Endothelial cell of umbilical vein (primary cell): Measurements from ENCODE around the gene SERGEF. TPM values are rescaled to one million over a fixed set of nuclear protein-coding genes. Genes with fewer than 3 reads are reported as not detected.

Source experiments
- BruUV-seq: library from RNA; stranded (reverse); fragments of 400-500 nt; replicated peaks from 2 replicates; lab custom pipeline; 2021; lab: Mats Ljungman, UMichigan
- CTCF ChIA-PET: fragments of 300-600, 350-600 bp; sonication (Branson Sonifier 250); formaldehyde crosslinking; loops from one replicate; lab custom pipeline; 2021; ENCODE audit warnings: antibody characterized with exemption, inconsistent platforms; lab: Charles Lee
- POLR2A ChIA-PET: fragments of 300-600, 350-600 bp; sonication (Branson Sonifier 250); formaldehyde crosslinking; loops from one replicate; lab custom pipeline; 2021; ENCODE audit warnings: antibody characterized with exemption, inconsistent platforms; lab: Charles Lee
- DNase-seq: peaks from one replicate; pipeline ENCODE4 v3.0.0-alpha.2; 2011; ENCODE audit warnings: low read depth, low spot score
- FAIRE-seq: peaks from 2 replicates; lab custom pipeline; 2011; peaks lifted over from hg19 to GRCh38; lab: Jason Lieb, UNC
- H2AFZ ChIP-seq: 2 replicates; pipeline ENCODE4 v1.6.0; 2012; ENCODE audit warnings: low read depth, low read length, control low read depth, inconsistent platforms
- H3K27ac ChIP-seq: 2 replicates; pipeline ENCODE4 v1.5.1; 2011; ENCODE audit warnings: low read depth, mild to moderate bottlenecking, control low read depth, low read length, moderate library complexity; ENCODE audit not compliant: insufficient read depth
- H3K27me3 ChIP-seq, 2 experiments: 2 replicates each; pipeline versions ENCODE4 v1.6.0 to v1.6.1; 2011; ENCODE audit warnings: low read length in 2 of 2, mixed read lengths in 1 of 2; ENCODE audit not compliant: control insufficient read depth in 2 of 2, insufficient read depth in 2 of 2
- H3K36me3 ChIP-seq, 2 experiments: 2 replicates in 1 of 2; 3 replicates in 1 of 2; pipeline ENCODE4 v1.5.1; 2011; ENCODE audit warnings: low read length in 2 of 2, mild to moderate bottlenecking in 1 of 2, moderate library complexity in 1 of 2; ENCODE audit not compliant: control insufficient read depth in 2 of 2, insufficient read depth in 2 of 2; ENCODE audit errors: extremely low read depth in 1 of 2
- H3K4me1 ChIP-seq: 3 replicates; pipeline ENCODE4 v1.5.1; 2011; ENCODE audit warnings: mild to moderate bottlenecking, low read length; ENCODE audit not compliant: control insufficient read depth, insufficient read depth; ENCODE audit errors: extremely low read depth
- H3K4me2 ChIP-seq: 2 replicates; pipeline ENCODE4 v1.6.1; 2011; ENCODE audit warnings: low read length, control low read depth, mixed read lengths; ENCODE audit not compliant: insufficient read depth
- H3K4me3 ChIP-seq, 3 experiments: fragments of 200-600 bp in 1 of 3; sonication (generic), shearing (Covaris generic) in 1 of 3; replicated peaks in 1 of 3; 2 replicates each; pipeline ENCODE4 v1.5.1; 2011 to 2016; ENCODE audit warnings: control low read depth in 3 of 3, low read length in 3 of 3, mild to moderate bottlenecking in 2 of 3, inconsistent platforms in 1 of 3, low read depth in 1 of 3, moderate library complexity in 1 of 3; ENCODE audit not compliant: insufficient read depth in 1 of 3
- H3K79me2 ChIP-seq: 2 replicates; pipeline ENCODE4 v1.6.0; 2012; ENCODE audit warnings: low read length, inconsistent platforms; ENCODE audit not compliant: control insufficient read depth, insufficient read depth
- H3K9ac ChIP-seq: replicated peaks from 2 replicates; pipeline ENCODE3; 2011; ENCODE audit warnings: low read length, control low read depth; ENCODE audit not compliant: insufficient read depth; ENCODE audit errors: extremely low read depth
- H3K9me1 ChIP-seq: replicated peaks from 3 replicates; pipeline ENCODE4 v1.6.0; 2011; ENCODE audit warnings: mild to moderate bottlenecking, low read length; ENCODE audit not compliant: control insufficient read depth, insufficient read depth; ENCODE audit errors: extremely low read depth
- H3K9me3 ChIP-seq: replicated peaks from 2 replicates; pipeline ENCODE4 v1.5.1; 2012; ENCODE audit warnings: low read length, inconsistent platforms; ENCODE audit not compliant: control insufficient read depth, insufficient read depth
- H4K20me1 ChIP-seq: replicated peaks from 2 replicates; pipeline ENCODE3; 2011; ENCODE audit warnings: mild to moderate bottlenecking, low read length; ENCODE audit not compliant: control insufficient read depth, insufficient read depth; ENCODE audit errors: extremely low read depth
- CTCF ChIP-seq, 2 donors: IDR thresholded peaks; 1 replicate in 1 of 2; 2 replicates in 1 of 2; pipeline ENCODE4 v1.5.1; 2011; ENCODE audit warnings: low read length in 2 of 2, mild to moderate bottlenecking in 2 of 2, moderate library complexity in 2 of 2, control low read depth in 1 of 2, inconsistent platforms in 1 of 2, low read depth in 1 of 2; ENCODE audit not compliant: insufficient read depth in 1 of 2; ENCODE audit errors: extremely low read depth in 1 of 2
- EZH2 ChIP-seq: IDR thresholded peaks from 2 replicates; pipeline ENCODE4 v1.6.1; 2012; ENCODE audit warnings: borderline replicate concordance, low read depth, mild to moderate bottlenecking, moderate library complexity, low read length, inconsistent platforms; ENCODE audit not compliant: severe bottlenecking
- FOS ChIP-seq: IDR thresholded peaks from 2 replicates; pipeline ENCODE4 v1.6.1; 2011; ENCODE audit warnings: mild to moderate bottlenecking, low read length, moderate library complexity, borderline replicate concordance; ENCODE audit not compliant: insufficient read depth
- GATA2 ChIP-seq: IDR thresholded peaks from 2 replicates; pipeline ENCODE4 v1.7.0; 2011; ENCODE audit warnings: low read depth, mild to moderate bottlenecking, moderate library complexity, mixed read lengths, low read length; ENCODE audit not compliant: insufficient read length, insufficient read depth
- JUN ChIP-seq: IDR thresholded peaks from 2 replicates; pipeline ENCODE4 v1.6.1; 2011; ENCODE audit warnings: borderline replicate concordance, low read depth; ENCODE audit not compliant: insufficient read length, insufficient read depth
- MAX ChIP-seq: IDR thresholded peaks from 2 replicates; pipeline ENCODE4 v1.6.1; 2011; ENCODE audit not compliant: insufficient read depth, insufficient read length
- MYC ChIP-seq: IDR thresholded peaks from one replicate; pipeline ENCODE4 v1.6.1; 2011; ENCODE audit warnings: mild to moderate bottlenecking, low read depth, low read length
- POLR2A ChIP-seq: IDR thresholded peaks from 2 replicates; pipeline ENCODE4 v1.6.1; 2012; ENCODE audit warnings: low read depth, mild to moderate bottlenecking, control low read depth, low read length
- POLR2AphosphoS5 ChIP-seq: IDR thresholded peaks from 2 replicates; pipeline ENCODE4 v1.6.1; 2012; ENCODE audit warnings: low read depth, mild to moderate bottlenecking, control low read depth, low read length, moderate library complexity; ENCODE audit not compliant: insufficient read depth
- dilution Hi-C: fragments of 300-500 bp; cut with MboI; formaldehyde crosslinking; loops from one replicate; pipeline ENCODE4 v1.15.0; 2019; ENCODE audit warnings: low sequenced_read_pairs; ENCODE audit not compliant: extremely low pct_ligation_motif_present
- intact Hi-C: fragments of 100-400 bp; cut with micrococcal nuclease; formaldehyde crosslinking; loops from one replicate; pipeline ENCODE4 v1.10.0; 2022
- polyA plus RNA-seq, 4 experiments: library from polyadenylated mRNA; depleted of rRNA in 3 of 4; stranded (reverse) in 3 of 4; unstranded in 1 of 4; fragments of >200 nt; gene quantifications; 2 replicates each; pipeline versions ENCODE4 v1.2.1 to v1.2.3, GENCODE V29; 2011 to 2012; ENCODE audit warnings: missing spikeins in 1 of 4
- total RNA-seq: library from RNA; stranded (reverse); gene quantifications from 2 replicates; pipeline ENCODE4 v1.2.3, GENCODE V29; 2021

Gene SERGEF
- total and polyA plus RNA-seq, 2 donors (not counting 3 experiments of a cell fraction or from before 2014, with no cell fraction given), result 8.7 to 16.7 TPM

DNA sequence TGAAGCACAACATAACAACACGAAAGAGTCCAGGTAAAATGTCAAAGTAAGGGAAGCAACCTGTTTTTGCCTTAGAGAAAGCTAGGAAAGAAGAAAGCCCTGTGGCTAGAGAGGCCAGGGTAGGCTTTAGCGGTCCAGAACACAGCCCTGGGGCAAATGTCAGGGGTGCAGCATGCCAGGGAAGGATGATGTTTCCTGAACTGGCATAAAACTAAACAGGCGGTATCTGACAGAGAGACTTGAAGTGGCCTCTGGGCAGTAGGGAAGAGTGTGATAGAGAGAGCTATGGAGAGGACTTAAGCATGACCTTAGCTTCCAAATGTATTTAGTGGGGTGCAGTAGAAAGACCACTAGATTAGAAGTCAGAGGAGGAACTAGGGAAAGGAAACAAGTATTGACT is 174.7 kb downstream of the SERGEF start:
- Histone ChIP-seq H3K4me3 (no peak overlapping the region), H4K20me1 (no peaks in the 10 kb centered on the region), H3K9me1 (no peaks in the 10 kb centered on the region), H3K9me3 (no peaks in the 10 kb centered on the region), H3K27ac (no peak overlapping the region), H3K27me3 (no peaks in the 10 kb centered on the region), H2AFZ (no peak overlapping the region), H3K4me1 (no peaks in the 10 kb centered on the region), H3K9ac (no peak overlapping the region), H3K79me2 (no peaks in the 10 kb centered on the region), H3K36me3 (no peaks in the 10 kb centered on the region), H3K4me2 (no peak overlapping the region)
- dilution Hi-C loops, result no loop called here
- FAIRE-seq, result no peak
- ChIA-PET CTCF (interaction anchor here (0.8 to 1.2 kb wide), 2 partner anchors 13 to 107 kb away, joined by 3 to 4 read pairs; no protein-coding TSS in a partner anchor), POLR2A (no interaction called here)
- no peak for DNase-seq
- intact Hi-C loops, result no loop called here
- BruUV-seq, result no TSS peak
- TF ChIP-seq MYC (no peak), JUN (no peak), POLR2A (no peak), MAX (no peak), POLR2AphosphoS5 (no peak), CTCF (IDR thresholded peaks at IDR 0.05; ENCODE audit: extremely low read depth in 1 of 2, insufficient read depth in 1 of 2, low read depth in 1 of 2, low read length in 2 of 2) (no peak), FOS (no peak), EZH2 (no peak), GATA2 (no peak)
